CD4-positive, alpha-beta T cell treated with Interleukin-4 for 1 hour (primary cell): ENCODE measurements around the gene KCNN3.
A peak's percentile ranks its signal among the peaks of the same experiment; 100 is the strongest.

Experiments used
- DNase-seq, 2 donors: peaks; one replicate each; pipeline ENCODE4 v3.0.0-alpha.2; 2020 to 2022

The KCNN3 gene

GRCh38 chr1:154840269-154841176 is 29.6 kb downstream of the KCNN3 start:
- DNase-seq: no peak

- DNase-seq: no peak
Observed at GRCh38 chr1:154839691-154840090, 30.4 kb downstream of the KCNN3 start.

- no peak for DNase-seq
Observed at GRCh38 chr1:154838988-154839387, 31.1 kb downstream of the KCNN3 start.

DNA sequence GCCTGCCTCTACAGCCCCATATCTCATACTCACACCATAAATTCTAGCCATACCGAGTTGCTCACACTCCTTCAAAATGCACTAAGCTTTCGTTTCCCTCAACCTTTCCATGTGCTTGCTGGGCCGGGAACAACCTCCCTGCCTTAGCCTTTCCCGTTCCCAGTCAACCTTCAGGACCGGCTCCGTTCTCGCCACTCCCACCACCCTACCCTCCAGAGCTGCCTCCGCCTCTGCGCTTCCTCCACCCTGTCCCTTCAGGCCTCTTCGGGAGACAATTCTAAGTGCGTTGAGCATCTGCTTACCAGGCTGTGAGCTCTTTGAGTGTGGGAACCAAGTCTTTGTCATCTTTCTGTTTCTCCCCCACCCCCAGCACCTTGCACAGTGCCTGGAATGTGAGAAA is 31.6 kb downstream of the KCNN3 start:
- no peak for DNase-seq

- peak in 1 of 2 donors; percentile 25 for DNase-seq
Observed at GRCh38 chr1:154837672-154838171, 32.4 kb downstream of the KCNN3 start.

- no peak for DNase-seq
Observed at GRCh38 chr1:154837034-154837671, 32.9 kb downstream of the KCNN3 start.

DNA sequence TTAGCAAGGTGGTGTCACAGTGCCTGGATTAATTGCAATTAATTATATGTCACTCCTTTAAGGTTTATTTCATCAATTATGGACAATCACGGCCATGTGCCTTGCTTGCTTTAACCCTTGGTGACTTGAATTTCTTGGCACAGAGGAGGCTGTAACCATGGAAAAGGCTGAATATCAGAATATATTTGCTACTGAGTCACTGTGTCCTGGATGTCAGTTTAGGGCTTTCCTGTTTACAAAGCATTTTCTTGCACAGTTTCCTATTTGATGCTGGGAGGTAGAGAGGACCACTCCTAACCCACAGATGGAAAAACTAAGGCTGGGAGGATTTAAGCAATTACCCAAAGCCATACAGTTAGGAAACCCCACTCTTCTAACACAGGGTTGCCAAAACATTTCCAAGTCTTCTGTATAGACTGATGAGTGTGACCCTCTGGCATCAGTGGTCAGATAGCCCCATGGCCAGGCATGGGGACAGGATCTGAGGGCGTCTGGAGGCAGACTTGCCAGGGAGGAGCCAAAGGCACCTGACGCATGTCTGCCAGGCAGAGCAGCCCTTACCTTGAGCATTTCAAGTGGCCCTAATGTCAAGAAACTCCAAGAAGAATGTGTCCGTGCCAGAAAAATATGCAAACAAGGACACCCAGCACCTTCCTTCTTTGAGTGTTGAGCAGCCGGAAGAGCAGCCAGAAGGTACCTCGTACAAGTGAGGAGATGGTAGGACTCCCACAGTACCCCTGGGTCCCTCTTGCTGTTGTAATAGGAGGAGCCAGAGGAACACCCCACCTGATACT is 34.4 kb downstream of the KCNN3 start:
- no peak for DNase-seq

DNA sequence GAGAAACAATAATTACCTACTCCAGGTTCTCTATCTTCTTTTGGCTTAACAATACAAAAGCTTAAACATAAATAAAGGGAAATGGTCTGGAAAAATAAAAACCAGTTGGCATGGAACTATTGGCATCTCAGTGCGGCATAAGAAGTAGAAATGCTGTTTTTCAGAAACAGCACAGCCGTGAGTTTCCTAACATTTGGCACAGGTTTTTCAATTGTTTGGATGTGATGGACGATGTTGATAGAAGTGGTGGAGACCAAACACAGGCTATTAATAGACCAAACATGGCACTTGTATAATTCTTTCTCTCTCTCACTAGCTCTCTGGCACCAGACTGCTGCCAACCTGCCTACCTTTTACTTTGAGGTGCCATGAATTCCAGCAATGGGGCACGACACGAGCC is 36.2 kb downstream of the KCNN3 start:
- DNase-seq: no peak

DNA sequence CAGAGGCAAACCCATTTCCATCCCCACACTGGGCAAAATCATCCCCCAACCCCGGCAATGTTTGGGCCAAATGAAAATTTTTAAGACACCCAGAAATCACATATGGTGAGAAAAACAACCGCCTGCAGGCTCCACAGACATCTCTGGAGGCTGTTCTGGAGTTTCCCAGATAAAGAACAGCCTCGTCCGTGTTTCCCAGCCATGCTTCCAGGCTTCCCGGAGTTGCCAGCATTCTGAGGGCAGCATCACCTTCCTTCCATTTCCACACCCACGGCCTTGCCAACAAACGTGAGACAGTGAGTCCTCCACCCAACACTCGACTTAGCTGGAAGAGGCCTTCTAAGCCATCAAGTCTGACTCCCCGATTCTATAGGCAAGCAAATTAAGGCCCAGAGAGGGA is 36.9 kb downstream of the KCNN3 start:
- DNase-seq: no peak

DNA sequence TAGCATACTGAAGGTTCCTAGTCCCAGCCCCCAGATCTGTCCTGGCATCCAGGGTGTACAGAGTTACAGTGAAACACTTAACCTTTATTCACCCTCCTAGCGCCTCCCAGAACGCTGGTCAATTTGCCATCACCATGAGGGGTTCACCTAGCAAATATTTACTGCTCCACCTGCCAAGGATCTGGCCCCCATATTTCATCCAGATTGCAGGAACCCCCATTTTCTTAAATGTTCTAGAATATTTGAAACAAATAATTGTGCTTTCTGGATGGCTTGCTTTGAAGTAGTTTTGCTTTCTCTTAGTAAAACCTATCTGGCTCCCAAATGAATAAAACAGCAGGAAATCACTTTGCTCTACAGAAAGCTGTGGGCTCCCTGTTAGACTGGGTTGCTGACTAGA is 37.7 kb downstream of the KCNN3 start:
- DNase-seq: no peak

GRCh38 chr1:154831462-154831861 is 38.6 kb downstream of the KCNN3 start:
- DNase-seq: no peak

DNA sequence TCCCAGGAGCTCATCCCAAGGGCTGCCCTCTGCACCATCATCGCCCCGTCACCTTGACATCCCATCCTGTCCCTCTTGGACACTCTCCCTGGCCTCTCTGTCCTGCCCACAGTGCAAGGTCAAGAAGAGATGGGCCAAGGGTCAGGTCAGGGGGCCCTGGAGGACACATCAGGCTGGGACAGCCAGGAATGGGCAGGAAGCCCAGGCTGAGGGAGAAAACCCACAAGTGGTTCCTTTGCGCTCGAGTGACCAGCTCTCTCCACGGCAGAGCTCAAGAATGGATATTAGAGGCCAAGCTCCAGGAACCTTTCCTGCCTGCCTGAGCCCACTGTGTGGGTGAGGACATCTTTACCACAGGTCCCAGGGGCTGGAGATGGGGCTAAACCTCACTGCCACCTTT is 41.0 kb downstream of the KCNN3 start:
- DNase-seq: no peak

DNA sequence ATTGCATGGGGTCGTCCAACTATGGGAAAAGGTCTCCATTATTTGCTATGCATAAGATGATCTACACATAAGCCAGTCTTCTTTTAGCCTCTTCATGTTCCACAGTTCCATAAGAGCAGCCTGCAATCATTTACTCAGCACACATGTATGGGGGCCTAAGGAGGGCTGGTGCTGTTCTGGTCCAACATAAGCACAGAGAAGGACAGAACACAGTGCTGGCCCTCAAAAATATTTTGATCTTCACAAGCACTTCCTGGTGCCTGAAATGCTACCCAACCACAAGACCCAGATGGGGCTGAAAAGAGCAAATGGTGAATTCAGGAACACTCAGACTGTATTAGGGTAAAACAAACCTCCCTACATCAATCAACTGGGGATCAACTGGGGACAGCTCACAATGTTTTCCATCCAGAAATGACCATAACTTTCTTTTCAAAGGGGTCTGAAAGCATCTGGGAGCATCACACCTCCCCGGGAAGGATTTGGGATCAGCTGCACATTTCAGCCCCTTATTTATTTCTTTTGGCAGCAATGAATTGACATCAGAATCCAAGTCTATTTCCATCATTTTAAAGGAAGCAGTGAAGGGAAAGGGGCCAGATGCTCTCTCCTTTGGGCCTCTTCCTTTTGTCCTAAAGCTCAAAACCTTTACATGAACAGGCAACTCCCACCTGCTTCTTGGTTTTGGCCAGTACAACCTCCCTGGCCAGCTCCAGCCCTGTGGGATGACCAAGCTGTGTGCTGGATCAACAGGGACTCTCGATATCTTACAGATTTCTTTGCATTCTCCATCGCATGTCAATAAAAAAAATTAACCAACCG is 45.7 kb downstream of the KCNN3 start:
- DNase-seq: no peak

GRCh38 chr1:154822717-154823116 is 47.4 kb downstream of the KCNN3 start:
- no peak for DNase-seq

GRCh38 chr1:154822233-154822632 is 47.8 kb downstream of the KCNN3 start:
- DNase-seq: no peak

- no peak for DNase-seq
Observed at GRCh38 chr1:154821083-154821482, 49.0 kb downstream of the KCNN3 start.

DNA sequence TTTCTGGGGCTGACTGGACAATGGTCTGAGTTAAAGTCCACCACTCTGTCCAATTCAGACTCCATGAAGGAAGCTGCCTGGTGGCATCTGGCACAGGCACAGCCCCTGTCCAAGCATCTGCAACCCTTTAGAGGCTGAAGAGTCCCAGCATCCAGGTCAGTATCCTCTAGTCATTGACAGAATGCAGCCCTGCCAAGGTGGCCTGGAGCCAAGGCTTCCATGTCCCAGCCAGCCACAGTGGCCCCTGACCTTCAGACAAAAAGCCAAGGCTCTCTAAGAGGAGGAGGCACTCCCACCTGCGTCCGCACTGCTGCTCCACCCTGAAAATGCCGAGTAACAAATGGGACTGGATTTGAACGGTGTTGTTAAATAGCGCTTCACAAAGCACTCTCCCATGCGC is 49.4 kb downstream of the KCNN3 start:
- no peak for DNase-seq

DNA sequence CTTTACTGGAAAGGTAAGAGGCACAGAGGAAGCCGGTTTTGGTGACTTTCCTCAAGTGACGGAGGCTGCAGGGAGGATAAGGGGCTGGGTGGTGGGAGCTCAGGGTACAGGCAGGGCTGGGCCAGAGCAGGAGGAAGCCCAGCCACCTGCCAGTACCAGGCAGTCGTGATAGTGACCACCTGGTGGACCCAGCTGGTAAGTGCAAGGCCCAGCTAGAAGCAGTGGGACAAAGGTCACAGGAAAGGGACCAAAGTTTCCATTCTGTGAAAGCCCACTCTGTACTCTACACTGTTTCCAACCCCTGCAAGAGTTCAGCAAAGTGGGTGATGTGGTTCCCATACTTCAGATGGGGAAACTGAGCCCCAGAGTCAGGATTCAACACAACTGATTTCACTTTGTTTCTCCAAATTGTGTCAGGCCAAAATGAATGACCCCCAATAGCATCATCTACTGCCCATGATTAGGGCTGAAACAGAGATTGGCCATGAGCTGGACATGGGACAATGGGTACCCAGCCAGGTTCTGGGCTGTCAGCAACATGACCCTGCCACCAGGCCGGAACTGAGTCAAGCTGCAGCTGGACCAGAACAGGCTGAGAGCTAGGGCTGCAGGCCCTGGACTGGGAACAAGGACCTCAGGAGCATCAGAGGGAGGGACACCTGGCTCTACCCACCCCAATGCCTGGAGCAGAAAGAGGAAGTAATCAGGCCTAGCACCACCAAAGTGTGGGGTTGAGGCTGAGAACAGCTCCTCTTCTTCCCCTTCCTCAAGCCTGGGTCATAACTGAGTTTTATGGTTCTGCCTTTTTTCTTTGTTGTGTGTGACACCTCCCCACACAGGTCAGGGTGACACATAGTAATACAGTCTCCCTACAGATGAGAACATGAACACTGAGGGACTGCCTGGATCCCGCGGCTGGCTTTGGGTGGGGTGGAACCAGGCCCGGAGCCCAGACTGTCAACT is 50.2 kb downstream of the KCNN3 start:
- DNase-seq: peak; percentile 9 to 13

GRCh38 chr1:154818911-154819310 is 51.2 kb downstream of the KCNN3 start:
- DNase-seq: no peak

GRCh38 chr1:154816937-154817336 is 53.1 kb downstream of the KCNN3 start:
- DNase-seq: no peak

GRCh38 chr1:154816369-154816768 is 53.7 kb downstream of the KCNN3 start:
- DNase-seq: no peak
